ENCODE data around the gene NR3C2. TPM values are rescaled to one million over a fixed set of nuclear protein-coding genes. Genes with fewer than 3 reads are reported as not detected.

Gene NR3C2
- total RNA-seq, 1 experiment from 2014 or later = 0.63 TPM

GRCh38 chr4:148227147-148227546, 215.1 kb downstream of the NR3C2 start:
- H3K4me1 ChIP-seq = no peaks in the 10 kb centered on the region
- no peaks in the 10 kb centered on the region for H3K36me3 ChIP-seq
- no peak for DNase-seq
- H3K9me3 ChIP-seq (replicated peaks) = no peaks in the 10 kb centered on the region
- no peak overlapping the region for H3K4me3 ChIP-seq
- no peaks in the 10 kb centered on the region for H3K27me3 ChIP-seq
- no peak overlapping the region for H3K27ac ChIP-seq

DNA sequence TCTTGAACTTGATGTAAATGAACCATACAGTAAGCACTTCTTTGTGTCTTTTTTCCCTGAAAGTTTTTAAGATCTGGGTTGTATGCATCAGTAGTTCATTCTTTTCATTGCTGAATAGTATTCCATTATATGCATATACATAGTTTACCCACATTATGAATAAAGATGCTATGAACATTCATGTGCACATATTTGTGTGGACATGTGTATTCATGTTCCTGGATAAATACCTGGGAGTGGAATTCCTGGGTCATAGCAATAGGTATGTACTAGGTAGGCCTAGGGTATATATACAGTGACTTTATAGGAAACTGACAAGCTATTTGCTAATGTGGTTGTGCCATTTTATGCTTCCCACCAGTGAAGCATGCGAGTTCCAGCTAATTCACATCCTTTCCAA, 215.9 kb downstream of the NR3C2 start:
- Histone ChIP-seq H3K27ac (no peak overlapping the region), H3K27me3 (no peaks in the 10 kb centered on the region), H3K4me1 (no peaks in the 10 kb centered on the region), H3K36me3 (no peaks in the 10 kb centered on the region), H3K4me3 (no peak overlapping the region), H3K9me3 (replicated peaks) (no peaks in the 10 kb centered on the region)
- no peak for DNase-seq

- no peak overlapping the region for H3K4me3 ChIP-seq
These were observed 216.6 kb downstream of the NR3C2 start for GRCh38 chr4:148225639-148226038.

DNA sequence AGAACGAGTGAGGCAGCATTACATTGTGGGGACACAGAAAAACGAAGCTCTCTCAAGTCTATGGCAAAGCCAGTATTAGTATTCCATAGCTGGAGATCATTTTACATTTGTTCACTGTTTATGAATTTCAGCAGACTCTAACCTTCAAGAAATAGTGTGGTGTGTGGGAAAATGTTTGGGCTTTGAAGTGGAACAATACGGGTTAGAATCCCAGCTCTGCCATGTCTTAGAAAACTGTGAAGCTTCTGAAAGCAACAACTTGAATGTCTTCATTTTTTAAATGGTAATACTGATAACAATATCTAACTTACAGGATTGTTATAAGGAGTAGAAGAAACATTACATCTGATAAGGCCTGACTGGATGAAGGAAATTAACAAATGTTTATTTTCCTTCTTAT, 217.7 kb downstream of the NR3C2 start:
- Histone ChIP-seq H3K36me3 (no peaks in the 10 kb centered on the region), H3K4me1 (no peaks in the 10 kb centered on the region), H3K27me3 (no peaks in the 10 kb centered on the region), H3K27ac (no peak overlapping the region), H3K4me3 (no peak overlapping the region), H3K9me3 (replicated peaks) (no peaks in the 10 kb centered on the region)
- no peak for DNase-seq

More at GRCh38 chr4:148225639-148226038, 216.6 kb downstream of the NR3C2 start:
- no peaks in the 10 kb centered on the region for H3K36me3 ChIP-seq
- DNase-seq = no peak
- H3K4me1 ChIP-seq = no peaks in the 10 kb centered on the region
- no peaks in the 10 kb centered on the region for H3K9me3 ChIP-seq (replicated peaks)
- H3K27me3 ChIP-seq = no peaks in the 10 kb centered on the region
- H3K27ac ChIP-seq = no peak overlapping the region

GRCh38 chr4:148222991-148223660, 219.1 kb downstream of the NR3C2 start:
- DNase-seq = no peak
- Histone ChIP-seq H3K9me3 (replicated peaks) (no peaks in the 10 kb centered on the region), H3K36me3 (no peaks in the 10 kb centered on the region), H3K4me1 (no peaks in the 10 kb centered on the region), H3K27me3 (no peaks in the 10 kb centered on the region), H3K4me3 (no peak overlapping the region), H3K27ac (no peak overlapping the region)

GRCh38 chr4:148216866-148217814, 225.1 kb downstream of the NR3C2 start:
- Histone ChIP-seq H3K9me3 (replicated peaks) (no peaks in the 10 kb centered on the region), H3K4me1 (peaks cover 5% of the 10 kb centered on the region), H3K4me3 (no peak overlapping the region), H3K27me3 (no peaks in the 10 kb centered on the region), H3K36me3 (no peaks in the 10 kb centered on the region), H3K27ac (no peak overlapping the region)
- no peak for DNase-seq

DNA sequence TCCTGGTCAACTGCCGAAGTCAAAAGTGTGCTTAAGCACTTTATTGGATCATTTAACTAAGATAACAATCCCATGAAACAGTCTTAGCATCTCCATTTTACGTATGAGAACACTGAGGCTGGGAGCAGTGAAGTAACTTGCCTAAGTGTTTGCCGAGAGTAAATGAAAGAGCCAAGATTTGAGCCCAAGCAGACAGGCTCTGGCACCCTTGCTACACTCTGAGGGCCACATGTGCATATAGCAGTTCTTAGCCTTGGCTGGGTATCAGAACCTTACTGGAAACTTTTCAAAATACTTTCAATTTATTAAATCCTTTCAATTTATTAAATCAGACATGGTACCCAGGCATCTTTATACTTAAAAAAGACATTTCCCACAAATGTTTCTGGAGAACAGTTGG, 225.9 kb downstream of the NR3C2 start:
- Histone ChIP-seq H3K9me3 (replicated peaks) (no peaks in the 10 kb centered on the region), H3K27me3 (no peaks in the 10 kb centered on the region), H3K27ac (no peak overlapping the region), H3K4me1 (peaks cover 5% of the 10 kb centered on the region), H3K36me3 (no peaks in the 10 kb centered on the region), H3K4me3 (no peak overlapping the region)
- DNase-seq = no peak

- DNase-seq = peak in 1 of 2 experiments; percentile 13
- Histone ChIP-seq H3K27ac (no peak overlapping the region), H3K4me1 (peaks cover 5% of the 10 kb centered on the region), H3K4me3 (no peak overlapping the region), H3K27me3 (no peaks in the 10 kb centered on the region), H3K9me3 (replicated peaks) (no peaks in the 10 kb centered on the region), H3K36me3 (no peaks in the 10 kb centered on the region)
These were observed 227.0 kb downstream of the NR3C2 start for GRCh38 chr4:148215202-148215601.

DNA sequence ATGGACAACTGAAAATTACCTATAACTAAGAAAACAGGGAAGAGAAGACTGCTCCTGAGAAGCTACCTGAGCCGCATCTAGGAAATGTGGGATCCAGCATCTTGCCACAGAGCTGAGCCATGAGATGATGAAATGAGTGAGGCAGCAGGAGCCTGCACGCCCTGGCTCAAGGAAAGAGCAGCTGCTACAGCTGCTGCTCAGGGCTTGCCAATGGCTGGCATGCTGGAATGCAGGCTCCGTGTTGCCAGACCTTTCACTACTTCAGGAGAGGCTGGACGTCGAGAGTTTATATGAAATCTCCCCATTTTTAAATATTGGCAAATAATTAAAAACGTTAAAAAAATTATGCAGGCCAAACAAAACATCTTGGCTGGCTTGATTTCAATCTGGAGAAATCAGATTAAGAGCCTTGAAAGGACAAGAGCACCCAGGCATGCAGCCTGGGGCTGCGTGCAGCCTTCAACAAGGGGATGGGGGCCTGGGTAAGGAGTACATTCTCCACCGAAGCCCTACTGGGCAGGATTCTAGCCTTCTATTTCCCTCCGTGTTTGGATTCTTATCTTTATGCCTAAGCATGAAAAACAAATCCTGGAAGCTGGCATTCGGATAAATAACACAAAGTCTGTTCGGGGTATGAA, 227.6 kb downstream of the NR3C2 start:
- Histone ChIP-seq H3K27me3 (no peaks in the 10 kb centered on the region), H3K27ac (no peak overlapping the region), H3K9me3 (replicated peaks) (no peaks in the 10 kb centered on the region), H3K36me3 (no peaks in the 10 kb centered on the region), H3K4me1 (peaks cover 5% of the 10 kb centered on the region), H3K4me3 (no peak overlapping the region)
- DNase-seq = peak; percentile 50 to 60

DNA sequence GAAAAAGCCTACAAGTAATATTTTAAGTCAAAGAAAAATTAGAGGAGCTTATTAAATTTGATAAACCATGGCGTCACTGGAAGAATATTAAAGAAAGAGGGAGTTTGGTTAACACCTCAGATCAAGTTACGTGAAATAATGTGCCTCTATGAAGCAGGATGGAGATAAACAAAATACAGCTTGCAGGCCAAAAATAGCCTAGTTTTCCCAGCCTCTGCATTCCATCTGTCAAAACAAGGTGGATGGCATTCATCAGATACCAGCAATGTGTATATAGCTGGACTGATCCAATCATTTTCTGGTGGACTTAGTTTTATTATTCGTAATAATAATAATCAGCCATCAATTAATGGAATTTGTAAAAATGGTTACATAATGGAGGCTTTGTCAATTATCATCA, 230.7 kb downstream of the NR3C2 start:
- no peaks in the 10 kb centered on the region for H3K36me3 ChIP-seq
- H3K4me3 ChIP-seq = no peak overlapping the region
- no peaks in the 10 kb centered on the region for H3K27me3 ChIP-seq
- no peak for DNase-seq
- no peaks in the 10 kb centered on the region for H3K9me3 ChIP-seq (replicated peaks)
- H3K4me1 ChIP-seq = peaks cover 5% of the 10 kb centered on the region
- no peak overlapping the region for H3K27ac ChIP-seq

DNA sequence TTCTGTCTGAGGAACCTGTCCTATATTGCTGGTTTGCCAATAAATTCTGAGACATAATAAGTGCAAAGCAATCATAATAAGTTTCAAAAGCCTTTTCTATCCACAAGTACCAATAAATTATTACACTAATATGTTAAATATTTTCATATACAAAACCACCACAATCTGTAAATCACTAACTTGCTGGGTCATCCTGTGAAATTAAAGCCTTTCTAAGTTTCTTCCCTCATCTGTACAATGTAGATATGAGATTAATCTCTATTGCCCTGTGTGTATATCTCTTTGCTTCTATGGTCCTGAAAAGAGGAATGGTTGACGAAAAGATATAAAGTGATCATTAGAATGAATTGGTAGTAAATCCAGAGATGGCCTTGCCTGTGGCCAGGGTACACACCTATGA, 231.6 kb downstream of the NR3C2 start:
- Histone ChIP-seq H3K9me3 (replicated peaks) (no peaks in the 10 kb centered on the region), H3K4me3 (no peak overlapping the region), H3K4me1 (peaks cover 5% of the 10 kb centered on the region), H3K27ac (no peak overlapping the region), H3K27me3 (no peaks in the 10 kb centered on the region), H3K36me3 (no peaks in the 10 kb centered on the region)
- no peak for DNase-seq

DNA sequence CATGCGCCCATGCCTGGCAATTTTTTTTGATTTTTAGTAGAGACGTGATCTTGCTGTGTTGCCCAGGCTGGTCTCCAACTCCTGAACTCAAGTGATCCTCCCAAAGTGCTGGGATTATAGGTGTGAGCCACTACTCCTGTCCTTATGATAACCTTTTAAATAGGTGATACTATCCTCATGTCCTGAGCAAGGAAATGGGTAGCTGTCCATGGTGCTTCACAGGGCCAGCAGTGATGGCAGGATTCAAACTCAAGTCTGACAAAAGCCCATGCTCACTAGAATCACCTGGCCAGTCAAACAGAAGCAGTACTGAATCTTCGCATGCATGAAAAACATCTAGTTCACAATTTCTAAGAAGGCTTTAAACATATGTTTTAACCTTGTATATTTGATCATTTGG, 235.1 kb downstream of the NR3C2 start:
- Histone ChIP-seq H3K4me3 (no peak overlapping the region), H3K27ac (no peak overlapping the region), H3K9me3 (replicated peaks) (no peaks in the 10 kb centered on the region), H3K27me3 (no peaks in the 10 kb centered on the region), H3K36me3 (no peaks in the 10 kb centered on the region), H3K4me1 (peaks cover 7% of the 10 kb centered on the region)
- no peak for DNase-seq

DNA sequence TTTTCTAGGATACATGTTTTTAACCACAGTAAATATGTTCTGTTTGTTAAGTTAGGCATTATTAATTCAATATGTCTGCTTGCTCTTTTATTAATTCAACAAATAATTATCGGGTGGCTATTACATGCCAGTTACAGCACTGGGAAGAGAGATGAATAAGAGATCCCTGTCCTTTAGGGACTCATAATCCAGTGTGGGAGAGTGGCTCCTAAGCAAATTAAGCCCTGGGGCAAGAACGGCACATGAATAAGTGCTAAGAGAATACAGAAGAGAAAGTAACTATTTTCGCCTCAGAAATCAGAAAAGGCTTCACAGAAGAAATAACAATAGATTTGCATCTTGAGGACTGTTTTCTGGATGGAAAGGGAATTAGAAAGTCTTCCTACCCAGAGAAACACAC, 236.7 kb downstream of the NR3C2 start:
- H3K36me3 ChIP-seq = no peaks in the 10 kb centered on the region

DNA sequence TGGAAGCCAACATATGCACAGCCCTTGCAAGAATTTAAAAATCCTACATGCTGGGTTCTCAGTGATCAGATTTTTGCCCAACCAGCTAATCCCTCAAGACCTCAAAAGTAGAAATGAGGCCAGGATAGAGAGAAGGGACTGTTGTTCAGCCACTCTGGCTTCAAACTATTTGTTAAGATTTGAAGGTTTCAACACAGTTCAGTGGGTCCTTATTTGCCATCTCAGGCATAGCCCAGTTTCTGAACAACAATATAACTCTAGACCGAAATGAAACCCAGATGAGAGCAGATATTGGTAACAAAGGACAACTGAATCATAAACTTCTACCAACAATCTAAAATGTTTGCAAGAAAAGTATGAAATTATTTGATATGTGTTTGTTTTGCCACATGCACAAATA, 237.3 kb downstream of the NR3C2 start:
- H3K4me3 ChIP-seq = no peak overlapping the region
- no peak overlapping the region for H3K27ac ChIP-seq
- no peaks in the 10 kb centered on the region for H3K36me3 ChIP-seq

More for the DNA sequence above, 236.7 kb downstream of the NR3C2 start:
- no peaks in the 10 kb centered on the region for H3K27me3 ChIP-seq
- H3K9me3 ChIP-seq (replicated peaks) = no peaks in the 10 kb centered on the region
- no peak overlapping the region for H3K27ac ChIP-seq
- no peak for DNase-seq
- H3K4me3 ChIP-seq = no peak overlapping the region
- peaks cover 7% of the 10 kb centered on the region for H3K4me1 ChIP-seq

GRCh38 chr4:148204171-148204570, 238.0 kb downstream of the NR3C2 start:
- no peak overlapping the region for H3K27ac ChIP-seq
- no peaks in the 10 kb centered on the region for H3K27me3 ChIP-seq
- H3K4me1 ChIP-seq = peaks cover 7% of the 10 kb centered on the region
- H3K9me3 ChIP-seq (replicated peaks) = no peaks in the 10 kb centered on the region
- no peaks in the 10 kb centered on the region for H3K36me3 ChIP-seq
- no peak overlapping the region for H3K4me3 ChIP-seq
- DNase-seq = no peak

More for the DNA sequence above, 237.3 kb downstream of the NR3C2 start:
- H3K9me3 ChIP-seq (replicated peaks) = no peaks in the 10 kb centered on the region
- peaks cover 7% of the 10 kb centered on the region for H3K4me1 ChIP-seq
- no peaks in the 10 kb centered on the region for H3K27me3 ChIP-seq
- no peak for DNase-seq
